NCI-H748 (cell line): ENCODE measurements around the gene LRP8.

Experiments
- DNase-seq: peaks from one replicate; lab custom pipeline; 2025; ENCODE audit not compliant: unreplicated experiment; lab: John Stamatoyannopoulos, UW

LRP8 gene

DNA sequence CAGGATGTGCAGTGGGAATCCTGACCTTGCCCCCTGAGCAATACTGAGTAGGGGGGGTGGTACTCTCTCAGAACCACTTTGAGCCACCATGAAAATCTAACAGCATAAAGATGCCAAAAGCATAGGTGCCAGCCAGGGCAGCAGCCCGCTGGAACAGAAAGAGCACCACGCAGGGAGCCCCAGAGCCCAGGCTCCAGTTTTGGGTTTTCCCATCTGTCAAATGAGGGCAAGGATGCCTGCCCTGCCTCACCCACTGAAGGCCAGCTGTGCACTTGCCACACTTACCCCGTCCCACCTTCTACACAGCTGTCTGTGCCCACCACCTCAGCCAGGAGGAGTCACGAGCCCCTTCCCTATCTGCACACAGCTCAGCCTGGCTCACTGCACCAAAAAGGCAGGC, 20.8 kb downstream of the LRP8 start:
- no peak for DNase-seq

DNA sequence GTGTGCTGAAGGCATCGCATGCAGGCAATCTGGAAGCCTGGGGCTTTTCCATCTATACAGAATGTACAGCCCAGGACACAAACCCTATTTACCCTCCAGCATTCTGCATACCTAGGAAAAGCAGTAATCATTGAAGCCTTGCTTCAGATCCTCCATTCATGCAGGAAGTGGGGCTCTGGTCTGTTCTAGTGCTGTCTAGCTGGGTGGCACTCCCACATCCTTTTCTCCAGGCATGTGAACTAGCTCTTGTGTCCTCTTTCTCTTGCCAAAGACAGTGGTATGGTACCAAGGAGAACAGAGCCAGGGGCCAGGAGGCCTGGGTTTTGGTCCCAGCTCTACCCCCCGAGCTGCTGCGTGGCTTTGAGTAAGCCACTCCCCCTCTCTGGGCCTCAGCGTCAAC, 21.7 kb downstream of the LRP8 start:
- DNase-seq: no peak

DNA sequence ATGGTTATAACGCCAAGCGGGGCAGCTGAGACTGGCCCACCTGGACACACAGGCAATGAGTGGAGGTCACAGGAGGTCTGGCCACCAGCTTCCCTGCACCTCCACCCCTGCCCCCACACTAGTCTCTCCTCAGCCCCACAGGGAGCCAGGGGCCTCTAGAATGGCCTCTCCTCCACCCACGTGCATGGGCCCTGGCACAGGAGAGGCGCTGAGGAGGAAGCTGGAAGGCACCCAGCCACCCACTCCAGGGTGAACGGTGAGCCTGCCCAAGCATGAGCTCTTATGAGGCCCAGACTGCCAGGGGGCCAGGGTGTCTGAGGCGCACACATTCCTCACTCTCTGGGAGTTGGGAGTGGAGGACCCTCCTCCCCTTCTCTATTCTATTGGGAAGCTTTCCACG, 22.2 kb downstream of the LRP8 start:
- DNase-seq: no peak

DNA sequence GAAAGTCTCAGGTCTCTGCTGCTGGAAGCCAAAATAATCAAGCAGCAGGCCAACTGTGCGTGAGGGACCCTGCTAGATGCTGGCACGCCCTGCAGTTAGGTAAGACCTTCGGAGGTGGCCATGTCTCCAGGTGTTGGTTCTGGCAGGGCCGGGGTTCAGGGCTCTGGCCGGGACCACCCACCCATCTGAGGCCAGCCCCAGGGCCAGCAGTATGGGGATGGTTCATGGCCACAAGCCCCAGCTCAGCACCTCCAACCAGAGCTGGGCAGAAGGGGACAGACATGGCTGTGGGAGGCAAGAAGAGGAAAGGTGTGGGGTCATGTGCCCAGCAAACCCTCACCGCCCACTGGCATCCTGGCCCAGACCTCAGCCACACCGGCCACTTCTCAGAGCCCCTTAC, 23.3 kb downstream of the LRP8 start:
- no peak for DNase-seq

DNA sequence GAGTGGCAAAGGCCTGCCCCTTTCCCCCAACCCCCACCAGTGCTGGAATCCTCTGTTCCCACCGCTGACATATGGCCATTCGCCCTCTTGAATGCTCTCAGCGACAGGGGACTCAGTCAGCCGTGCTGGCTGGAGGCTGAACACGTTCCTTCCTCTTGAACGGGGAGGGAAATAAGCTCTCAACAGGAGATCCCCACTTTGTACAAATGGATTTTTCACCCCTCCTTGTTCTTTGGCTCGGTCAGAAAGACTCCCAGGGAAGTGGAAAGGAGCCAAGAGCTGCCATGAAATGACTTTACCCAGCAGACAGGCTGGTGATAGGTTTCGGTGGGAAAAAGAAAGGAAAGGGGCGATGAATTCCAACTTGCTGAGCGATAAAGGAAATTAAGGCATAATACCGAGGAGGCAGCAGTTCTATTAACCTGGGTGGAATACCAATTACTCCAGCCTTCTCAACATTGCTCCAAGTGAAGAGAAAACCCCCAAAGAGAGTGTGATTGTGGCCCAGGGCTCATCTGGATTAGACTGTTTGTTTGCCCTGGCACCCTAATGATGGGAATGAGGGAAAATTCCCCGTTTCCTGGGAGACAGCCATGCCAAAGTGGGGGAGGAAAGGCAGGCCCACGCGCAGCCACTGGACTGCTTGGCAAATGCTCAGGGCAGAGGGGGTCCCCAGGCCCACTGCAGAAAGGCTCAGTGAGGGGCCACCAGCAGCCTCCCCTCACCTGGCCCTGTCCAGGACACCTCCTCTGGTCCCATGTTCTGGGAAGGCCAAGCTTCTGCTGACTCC, 23.9 kb downstream of the LRP8 start:
- DNase-seq: no peak

DNA sequence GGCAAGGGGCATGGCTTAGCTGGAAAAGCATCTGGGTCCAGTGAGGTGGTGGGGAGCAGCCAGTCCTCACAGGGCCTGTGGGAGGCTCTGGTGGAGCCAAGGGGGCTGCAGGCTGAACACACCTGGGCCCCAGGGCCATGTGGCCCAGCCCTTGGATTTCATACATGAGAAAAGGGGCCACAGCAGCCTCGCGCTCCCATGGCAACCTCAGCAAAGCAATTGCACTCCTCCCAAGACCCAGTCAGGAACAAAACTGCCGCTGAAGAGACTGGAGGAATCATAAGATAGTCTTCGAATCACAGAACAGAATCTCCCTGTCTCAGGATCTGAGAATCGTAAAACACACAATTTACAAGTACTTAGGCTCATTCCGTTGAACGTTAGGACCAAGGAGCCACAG, 24.6 kb downstream of the LRP8 start:
- no peak for DNase-seq

DNA sequence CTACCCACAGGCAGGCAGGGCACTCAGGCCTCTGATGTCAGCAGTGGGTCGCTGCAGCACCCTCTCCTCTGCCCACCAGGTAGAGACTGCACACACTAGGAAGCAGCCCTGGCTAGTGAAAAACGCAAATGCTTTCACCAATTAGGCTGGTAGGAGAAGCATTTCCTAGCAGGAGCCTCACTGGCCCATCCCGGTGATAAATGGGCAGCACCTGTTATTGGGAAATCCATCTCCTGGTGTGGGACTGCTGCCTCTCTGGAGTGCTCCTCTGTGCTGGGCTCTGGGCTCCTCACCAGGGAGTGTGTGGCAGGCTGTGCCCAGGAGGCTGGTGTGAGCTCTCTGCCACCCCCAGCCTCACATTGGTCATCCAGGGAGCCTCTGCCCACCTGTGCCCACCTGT, 28.6 kb downstream of the LRP8 start:
- DNase-seq: no peak

DNA sequence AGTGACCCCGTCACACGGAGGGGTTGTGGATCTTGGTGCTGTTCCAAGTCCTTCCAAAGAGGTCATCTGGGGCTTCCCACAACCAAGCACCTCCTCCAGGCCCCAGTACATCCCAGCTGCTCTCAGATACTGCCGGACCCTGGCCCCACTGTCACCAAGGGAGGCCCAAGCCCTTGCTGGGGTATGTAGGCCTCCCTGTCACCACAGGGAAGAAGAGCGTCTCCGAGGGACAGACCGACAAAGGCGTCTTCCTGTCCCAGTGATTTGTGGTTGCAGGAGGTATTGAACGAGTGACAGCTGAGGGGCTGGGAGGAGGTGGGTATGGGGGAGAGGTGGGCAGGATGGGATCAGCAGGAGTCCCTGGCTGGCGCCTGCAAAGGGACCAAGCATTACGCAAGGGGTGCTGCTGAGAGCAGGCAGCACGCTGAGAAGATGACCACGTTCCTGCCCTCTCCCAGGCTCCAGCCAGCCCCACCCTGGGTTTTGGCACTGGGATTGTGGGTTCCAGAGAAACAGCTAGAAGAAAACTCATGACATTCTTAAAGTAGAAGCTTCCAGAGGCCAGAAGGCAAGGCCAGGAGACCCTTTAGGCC, 29.7 kb downstream of the LRP8 start:
- no peak for DNase-seq

DNA sequence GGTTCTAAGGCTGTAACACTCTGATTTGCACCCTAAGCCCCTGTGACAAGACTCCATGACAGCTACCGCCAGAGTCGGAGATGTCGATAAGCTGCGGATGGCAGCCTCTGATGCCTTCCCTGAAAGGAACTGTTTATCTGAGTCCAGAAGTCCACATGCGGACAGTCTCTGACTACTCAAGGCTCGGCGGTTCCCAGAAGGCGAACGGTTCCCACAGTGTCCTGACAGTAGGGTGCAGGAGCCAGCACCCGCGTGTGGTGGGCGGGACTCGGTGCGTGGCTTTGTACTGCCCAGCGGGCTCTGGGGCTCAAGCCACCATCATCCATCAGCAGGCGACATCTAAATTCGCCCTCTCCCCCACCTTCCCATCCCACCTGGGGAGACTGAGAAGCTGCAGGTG, 30.7 kb downstream of the LRP8 start:
- no peak for DNase-seq

DNA sequence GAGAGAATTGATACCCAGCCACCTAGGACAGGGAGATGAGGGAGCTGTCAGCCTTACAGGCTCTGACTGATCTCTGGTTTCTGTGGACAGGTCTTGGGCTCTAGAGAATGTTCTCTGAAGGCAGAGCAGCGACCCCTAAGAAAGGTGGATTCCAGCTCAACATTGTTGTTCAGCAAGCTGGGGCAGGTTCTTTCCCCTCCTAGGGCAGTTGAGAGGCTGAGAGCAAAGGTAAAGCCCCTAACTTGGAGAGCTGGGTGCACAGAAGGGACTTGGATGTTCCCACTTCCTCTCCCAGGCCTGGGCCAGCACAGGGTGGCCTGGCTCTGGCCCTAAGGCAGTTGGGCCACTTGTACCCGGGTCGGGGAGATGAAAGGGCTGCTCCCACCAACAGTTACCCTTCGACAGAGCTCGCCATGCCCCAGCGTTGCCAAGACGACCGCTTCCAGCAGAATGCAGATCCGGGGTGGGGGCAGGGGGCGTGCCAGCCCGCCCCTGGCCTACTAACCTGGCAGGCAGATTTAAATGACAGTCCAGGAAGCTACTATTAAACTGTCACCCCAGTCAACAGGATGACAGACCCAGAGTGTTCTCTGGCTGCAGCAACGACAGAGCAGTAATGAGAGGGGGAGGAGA, 31.6 kb downstream of the LRP8 start:
- DNase-seq: peak; percentile 7

DNA sequence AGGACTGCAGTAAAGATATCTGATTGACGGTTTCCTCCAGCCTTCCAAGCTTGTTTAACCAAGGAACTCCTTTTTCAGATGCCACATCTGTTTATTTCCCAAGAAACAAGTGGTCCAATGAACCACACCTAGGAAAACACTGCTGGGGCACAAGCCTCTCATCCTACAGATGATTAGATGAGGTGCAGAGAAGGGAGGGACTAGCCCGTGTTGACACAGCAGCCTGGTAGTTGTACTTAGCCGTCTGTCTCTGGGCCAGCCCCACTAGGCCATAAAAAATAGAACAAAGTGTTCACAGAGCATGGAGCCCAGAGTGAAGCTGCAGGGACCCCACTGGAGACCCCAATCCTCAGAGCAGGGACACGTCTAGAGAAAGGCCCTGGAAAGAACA, 32.1 kb downstream of the LRP8 start:
- peak; percentile 33 for DNase-seq

DNA sequence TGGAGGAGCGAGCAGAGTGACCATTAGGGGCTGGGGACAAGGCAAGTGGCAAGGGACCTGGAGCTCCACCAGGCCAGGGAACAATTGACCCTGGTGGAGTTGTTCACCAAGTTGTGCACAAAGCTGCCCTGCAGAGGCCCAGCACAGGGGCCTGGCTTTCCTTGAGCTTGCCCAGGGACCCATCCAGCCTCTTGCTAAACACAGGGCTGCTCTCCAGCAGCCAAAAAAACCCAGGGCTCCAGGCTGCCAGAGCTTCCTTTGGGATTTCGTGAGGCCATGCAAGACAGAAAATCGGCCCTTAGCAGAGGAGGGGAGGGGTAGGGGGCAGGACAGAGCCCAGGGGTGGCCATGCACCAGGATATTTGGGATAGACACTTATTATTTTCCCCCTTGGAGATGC, 32.6 kb downstream of the LRP8 start:
- DNase-seq: no peak

DNA sequence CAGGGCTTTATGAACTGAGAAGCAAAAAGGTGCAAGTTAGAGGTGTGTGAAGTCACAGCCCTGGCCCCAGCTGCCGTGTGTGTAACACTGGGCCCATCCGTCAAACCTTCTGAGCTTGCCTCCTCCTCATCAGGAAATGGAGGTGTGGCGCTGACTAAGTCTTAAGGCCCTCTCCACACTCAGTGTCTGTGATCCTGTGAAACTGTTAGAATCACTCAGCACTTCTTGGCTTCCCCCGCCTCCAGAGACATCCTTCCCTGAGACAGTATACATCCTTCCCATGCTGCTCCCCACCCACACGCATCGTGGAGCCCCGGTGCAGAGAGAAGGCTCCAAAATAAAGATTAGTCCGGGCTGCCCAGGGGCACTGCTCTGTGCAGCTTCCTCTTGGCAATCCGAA, 33.3 kb downstream of the LRP8 start:
- DNase-seq: no peak

DNA sequence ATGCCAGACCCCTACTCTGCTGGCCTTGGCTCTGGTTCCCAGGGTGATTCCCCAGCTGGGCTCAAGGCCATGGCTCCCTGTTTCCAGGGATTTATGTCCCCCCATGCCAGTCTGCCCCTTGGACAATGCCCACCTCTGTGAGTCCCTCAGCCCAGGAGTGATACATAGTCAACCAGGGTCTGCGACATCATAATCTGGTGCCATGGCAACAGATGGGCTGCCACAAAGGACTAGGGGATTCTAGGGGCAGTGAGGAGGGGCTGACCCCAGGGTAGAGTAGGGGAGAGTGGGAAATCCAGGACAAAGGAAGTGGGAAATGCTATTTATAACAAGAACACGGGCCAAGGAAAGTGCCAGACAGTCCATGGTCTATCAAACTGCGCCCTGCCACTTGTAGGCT, 33.8 kb downstream of the LRP8 start:
- no peak for DNase-seq

DNA sequence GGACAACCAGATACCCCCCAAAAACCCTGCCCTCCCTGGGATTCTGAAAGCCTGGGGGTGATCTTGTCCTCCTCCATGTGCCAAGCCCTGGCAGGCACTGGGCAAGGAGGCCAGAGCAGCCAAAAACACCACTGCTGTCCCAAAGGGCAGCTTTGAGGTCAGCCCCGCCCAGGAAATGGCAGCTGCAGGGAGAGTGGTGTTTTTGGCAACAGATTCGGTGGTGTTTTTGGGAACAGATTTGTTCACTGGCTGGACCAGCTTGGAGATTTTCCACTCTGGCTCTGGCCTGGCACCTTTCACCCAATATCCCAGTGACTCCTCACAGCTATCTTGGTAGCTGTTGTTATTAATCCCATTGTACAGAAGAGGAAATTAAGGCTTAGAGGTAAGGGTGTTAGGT, 34.7 kb downstream of the LRP8 start:
- DNase-seq: no peak

DNA sequence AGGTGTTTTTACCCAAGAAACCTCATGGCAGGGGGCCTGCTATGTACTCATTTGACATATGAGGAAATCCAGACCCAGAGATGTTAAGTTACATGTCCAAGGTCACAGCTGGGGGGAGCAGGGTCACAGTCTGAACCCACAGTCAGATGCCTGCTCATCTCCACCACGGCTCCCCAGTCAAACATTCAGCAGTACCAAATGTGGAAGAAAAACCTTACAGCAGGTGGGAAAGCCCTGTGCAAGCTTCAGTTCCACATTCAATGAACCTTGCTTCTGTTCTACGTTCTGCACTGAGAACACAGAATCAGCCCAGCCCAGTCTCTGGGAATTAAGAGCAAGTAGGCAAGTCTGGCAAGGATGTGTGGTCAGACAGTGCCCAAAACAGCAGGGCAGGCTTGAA, 35.2 kb downstream of the LRP8 start:
- no peak for DNase-seq

DNA sequence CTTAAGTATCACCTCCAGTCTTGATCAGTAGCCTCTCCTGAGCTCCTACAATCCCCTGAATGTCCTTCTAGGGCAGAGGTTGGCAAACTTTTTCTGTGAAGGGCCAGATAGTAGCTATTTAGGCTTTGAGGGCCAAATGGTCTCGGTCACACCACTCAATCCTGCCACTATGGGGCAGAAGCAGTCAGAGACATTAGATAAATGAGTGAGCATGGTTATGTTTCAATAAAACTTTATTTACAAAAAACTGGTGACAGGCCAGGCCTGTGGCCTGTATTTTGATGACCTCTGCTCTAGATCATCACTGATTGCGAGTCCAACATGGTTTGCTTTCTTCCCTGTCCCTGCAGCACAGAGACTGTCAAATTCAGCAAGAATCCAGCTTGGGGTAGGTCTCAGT, 36.3 kb downstream of the LRP8 start:
- DNase-seq: no peak

DNA sequence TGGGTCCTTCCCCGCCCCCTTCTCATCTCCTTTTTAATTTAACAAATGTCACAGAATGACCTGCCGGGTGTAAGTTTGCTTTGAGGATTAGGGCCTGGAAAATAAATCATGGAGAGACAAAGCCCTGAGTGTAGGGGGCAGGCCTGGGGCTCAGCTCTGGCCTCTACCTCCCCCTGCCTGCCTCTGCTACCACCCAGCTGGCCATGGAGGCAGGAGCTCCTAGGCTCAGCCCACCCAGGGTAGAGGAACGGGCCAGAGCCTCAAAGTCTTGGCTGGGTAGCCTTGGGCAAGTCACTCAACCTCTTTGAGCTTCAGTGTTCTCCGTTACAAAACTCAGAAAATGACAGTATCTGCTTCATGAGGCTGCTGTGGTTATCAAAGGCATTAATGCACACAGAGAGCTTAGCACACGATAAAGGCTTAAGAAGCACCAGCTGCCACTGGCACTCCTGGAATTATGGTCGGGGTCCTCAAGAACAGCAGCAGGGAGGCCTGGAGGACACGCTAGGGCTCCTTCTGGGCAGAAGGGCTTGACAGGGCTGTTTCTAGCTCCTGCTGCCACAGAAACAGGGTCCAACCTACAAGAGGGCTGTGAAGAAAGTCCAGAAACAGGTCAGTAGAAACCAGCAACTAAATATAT, 39.0 kb downstream of the LRP8 start:
- no peak for DNase-seq

DNA sequence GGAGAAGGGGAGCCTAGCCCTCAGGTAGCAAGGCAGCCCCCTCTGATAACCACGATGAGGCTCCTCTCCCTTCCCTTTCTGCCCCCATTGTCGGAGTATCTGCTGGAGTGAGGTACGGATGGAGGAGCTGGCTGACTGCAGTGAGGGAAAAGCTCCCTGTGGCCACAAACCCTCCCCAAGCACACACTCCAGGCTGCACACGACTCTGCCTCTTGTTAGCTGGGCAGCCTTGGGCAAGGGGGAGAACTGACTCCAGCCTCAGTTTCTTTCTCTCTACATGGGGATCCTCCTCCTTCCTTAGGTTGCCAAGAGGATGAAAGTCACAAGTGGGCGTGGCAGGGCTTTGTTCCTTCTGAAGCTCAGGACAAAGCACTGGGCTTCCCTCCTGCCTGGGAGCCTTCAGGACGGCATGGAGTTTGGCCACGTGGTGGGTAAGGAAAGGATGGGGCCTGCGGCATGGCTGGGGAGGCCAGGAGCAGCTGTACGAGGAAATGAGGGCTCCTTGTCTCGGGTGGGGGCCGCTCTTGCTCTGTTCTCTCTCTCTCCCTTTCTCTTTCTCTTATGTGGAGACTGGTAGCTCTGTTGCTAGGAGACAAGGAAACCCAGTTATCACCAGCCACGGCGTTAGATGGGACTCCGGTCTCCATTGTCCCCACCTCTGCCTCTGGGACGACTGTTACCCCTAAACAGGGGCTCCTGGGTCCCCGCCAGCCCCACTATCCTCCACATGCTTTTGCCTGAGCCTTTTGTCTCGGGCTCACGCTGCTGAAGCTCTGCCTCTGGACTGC, 39.7 kb downstream of the LRP8 start:
- no peak for DNase-seq

DNA sequence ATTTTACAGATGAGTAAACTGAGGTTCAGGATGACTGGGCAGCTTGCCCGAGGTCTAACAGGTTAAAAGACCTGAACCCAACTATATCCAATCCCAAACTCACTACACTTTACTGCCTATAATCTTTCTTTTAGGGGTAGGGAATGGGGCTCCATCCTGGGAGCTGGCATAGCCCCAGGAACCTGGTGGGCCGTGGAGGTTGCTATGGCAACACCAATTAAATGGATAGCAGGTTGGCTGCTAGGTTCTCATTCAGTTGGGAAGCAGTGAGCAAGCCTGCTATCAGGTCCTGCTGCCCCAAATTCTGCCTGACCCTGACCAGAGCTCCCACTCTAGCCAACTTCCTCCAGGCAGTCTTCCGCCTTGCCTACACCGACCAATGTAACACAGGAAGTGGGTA, 40.9 kb downstream of the LRP8 start:
- DNase-seq: peak; percentile 58
